Fibroblast of gingiva (primary cell): ENCODE measurements around the gene CREBZF.
A peak's percentile ranks its signal among the peaks of the same experiment; 100 is the strongest.

Experiments
- DNase-seq: peaks from one replicate; pipeline ENCODE4 v3.0.0-alpha.2; 2011; ENCODE audit warnings: low read depth

CREBZF gene

GRCh38 chr11:85664615-85665481 is at the start of gene CREBZF:
Gene CREBZF, minus strand, starts transcription at chr11:85665129. Its CDS starts 254 bp downstream, at chr11:85664875.
- peak; percentile 95 for DNase-seq

DNA sequence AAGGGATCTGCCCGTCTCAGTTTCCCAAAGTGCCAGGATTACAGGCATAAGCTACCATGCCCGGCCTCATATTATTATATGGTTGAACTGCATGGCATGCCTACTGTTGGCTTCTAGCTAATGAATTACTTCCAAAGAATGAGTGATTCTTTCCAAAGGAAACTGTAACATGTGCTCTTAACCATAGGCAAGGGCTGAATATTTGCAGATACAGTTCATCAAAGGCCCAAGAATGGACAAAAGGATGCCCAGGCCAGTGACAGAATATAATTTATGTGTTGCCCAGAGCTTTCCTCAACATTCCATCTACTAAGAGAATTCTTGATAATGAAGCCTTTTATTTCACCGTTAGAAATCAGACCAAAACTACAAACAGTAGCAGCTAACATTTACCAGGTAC is 48.0 kb upstream of the CREBZF start:
- peak; percentile 30 for DNase-seq

GRCh38 chr11:85710917-85711316 is 46.0 kb upstream of the CREBZF start:
- no peak for DNase-seq

DNA sequence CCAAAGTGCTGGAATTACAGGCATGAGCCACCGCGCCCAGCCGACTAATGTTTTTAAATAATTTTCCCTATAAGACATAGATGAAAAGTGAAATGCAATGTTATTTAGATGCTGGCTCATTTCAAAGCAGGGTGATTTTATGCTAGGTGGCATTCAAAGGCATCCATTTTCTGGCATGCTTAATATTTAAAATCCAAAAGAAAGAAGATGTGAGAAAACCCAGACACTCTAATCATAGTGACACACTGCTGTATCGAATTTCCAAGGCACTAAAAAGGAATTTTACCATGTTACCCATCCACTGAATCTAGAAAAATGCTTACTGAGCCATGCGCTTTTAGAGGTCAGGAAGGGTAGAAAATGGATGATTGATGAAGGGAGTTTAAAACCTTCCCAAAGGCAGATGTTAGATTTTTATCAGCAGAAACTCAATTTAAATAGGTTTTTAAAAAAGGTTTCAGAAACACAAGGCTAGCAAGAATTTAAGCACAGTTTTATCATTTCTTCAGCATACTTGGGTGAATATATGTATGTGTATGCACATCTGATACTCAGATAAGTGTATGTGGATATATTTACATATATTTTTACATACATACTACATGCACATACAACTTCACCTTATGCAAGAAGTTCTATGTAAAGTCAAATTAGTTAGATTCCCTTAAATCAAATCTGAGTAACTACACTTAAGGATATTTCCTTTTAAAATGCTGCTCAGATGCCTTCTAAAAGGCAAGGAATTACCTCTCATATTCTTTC is 45.2 kb upstream of the CREBZF start:
- DNase-seq, result no peak

DNA sequence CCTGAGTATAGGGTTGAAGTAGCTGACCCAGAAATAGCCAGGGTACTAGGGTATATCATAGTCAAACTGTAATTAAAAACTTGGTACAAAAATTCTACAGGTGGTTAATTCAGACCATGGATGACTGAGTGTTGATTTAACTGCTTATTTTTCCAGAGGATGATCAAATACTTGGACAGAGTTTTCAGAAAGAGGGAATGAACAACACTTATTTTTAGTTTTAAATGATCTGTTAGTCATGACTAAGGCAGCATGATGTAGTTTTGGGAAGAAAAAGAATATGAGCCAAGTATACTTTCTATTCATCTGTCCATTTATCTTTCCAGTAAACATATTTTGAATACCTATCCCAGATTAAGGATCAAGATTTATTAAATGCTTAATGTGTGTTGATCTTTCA is 40.9 kb upstream of the CREBZF start:
- DNase-seq, result no peak

GRCh38 chr11:85704967-85705366 is 40.0 kb upstream of the CREBZF start:
- no peak for DNase-seq

DNA sequence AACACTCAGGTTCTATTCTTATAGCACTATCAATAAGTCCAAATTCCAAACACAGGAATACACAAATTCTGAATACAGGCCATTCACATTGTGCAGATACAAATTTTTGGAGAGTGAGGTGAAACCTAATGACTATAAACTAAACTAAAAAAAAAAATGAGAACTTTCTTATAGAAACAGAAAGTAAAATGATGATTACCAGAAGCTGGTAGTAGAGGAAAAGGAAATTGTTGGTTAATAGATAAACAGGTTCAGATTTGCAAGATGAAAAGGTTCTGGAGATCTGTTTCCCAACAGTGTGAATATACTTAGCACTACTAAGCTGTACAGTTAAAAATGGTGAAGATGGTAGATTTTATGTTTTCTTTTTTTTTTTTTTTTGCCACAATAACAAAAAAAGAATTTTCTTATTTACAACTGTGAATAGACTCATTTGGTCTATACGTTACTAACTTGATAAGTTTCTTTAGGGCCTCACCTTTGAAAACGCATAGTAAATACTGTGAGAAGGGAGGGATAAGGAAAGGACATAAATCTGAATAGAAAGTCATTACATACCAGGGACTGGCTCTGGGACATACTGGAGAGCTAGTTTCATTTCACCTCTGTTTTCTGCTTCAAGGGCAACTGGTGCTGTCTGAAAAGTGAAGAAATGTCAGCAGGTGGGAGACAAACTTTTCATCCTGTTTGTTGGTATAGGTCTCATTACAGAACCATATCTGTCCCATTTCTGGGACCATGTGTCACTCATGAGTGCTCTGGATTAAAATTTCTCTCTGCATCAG is 35.2 kb upstream of the CREBZF start:
- no peak for DNase-seq

DNA sequence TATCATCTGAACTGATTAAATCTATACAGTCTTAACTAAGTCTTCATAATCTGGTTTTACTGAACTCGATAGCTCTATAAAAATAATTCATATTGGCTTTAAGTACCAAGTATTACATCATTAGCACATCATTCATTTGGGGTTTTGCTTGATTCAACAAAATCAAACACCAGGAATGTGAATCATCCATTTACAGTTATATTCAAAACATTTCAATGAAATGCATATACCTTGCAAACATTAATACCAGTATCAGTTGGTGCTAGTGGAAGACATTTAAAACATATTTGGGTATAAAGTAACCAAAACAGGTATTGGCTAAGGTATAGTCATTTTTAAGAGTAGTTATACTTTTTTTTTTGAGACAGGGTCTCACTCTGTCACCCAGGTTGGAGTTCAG is 33.3 kb upstream of the CREBZF start:
- no peak for DNase-seq

- DNase-seq, result no peak
Observed at GRCh38 chr11:85697747-85698146, 32.8 kb upstream of the CREBZF start.

DNA sequence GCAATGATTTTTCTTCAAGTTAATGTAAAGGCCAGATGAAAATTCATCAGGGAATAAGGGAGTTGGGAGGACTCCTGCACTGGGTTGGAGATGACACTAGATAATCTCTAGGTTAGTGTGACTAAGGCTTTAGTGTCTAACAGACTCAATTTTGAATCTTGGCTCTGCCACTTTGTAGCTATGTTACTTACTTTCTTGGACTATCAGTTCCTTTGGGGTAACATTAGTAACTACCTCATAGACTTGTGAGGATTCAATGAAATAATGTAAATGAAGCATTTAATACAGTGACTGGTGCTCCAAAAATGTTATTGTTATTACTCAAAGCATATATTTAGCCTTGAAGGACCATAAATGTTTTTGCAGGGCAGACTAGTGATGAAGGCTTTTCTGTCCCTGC is 30.6 kb upstream of the CREBZF start:
- DNase-seq, result no peak

DNA sequence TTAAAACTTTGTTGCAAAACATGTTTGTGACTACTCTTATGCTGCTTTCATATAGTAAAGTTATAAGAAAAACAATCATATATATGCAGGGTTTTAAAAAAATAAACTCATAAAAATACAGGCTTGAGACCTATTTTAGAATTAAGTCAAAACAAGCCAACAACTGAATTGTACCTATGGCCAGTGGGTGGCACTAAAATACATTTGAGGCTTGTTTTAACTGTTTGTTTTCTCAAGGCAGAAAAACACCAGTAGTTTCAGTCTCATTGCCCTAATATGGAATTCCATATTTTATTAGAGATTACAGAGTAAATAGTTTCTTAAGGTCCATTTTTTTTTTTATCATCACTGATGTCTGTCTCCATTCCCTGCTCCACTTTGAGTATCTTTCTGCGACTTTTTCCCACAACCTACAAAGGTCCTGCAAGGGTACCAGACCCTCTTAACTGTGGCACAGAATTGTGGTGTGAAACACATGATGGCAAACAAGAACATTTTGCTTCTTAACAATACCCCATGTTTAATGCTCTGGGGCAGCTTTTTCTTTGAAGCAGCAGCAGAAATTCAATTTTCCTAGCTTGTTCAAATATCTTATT is 29.6 kb upstream of the CREBZF start:
- peak; percentile 57 for DNase-seq

- DNase-seq, result peak; percentile 96
Observed at GRCh38 chr11:85685820-85686459, 21.0 kb upstream of the CREBZF start, which contains the start of gene CCDC89. Gene CCDC89, minus strand, starts transcription at chr11:85686195. Its CDS starts 65 bp downstream, at chr11:85686130.

DNA sequence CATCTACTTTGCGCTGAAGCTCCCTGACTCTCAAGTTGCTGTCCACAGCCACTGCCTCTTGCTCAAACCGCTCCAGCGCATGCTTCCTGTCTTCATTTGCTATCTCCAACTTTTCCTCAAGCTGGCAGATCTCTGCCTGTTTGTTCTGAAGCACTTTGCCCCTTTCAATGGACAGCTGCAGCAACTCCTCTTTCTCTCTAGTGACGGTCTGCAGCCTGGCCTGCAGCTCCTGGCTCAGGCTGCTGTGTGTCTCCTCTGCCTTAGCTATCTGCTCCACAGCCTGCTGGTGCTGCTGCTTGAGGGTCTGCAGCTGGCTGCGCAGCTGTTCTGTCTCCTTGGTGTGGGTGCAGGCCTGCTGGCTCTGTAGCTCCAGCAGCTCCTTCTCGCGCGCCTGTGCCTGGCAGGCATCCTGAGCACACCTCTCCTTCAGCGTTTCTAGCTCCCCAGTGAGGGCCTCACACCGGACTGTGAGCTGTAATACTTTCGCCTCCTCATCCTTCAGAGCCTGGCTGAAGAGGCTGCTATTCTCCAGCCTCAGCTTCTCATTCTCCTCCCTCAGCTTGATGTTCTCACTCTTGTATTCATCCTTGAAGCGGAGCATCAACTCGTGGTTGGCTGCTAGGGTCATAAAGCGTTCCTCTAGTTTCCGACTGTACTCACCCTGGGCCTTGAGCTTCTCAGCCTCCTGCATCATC is 20.3 kb upstream of the CREBZF start:
- no peak for DNase-seq

GRCh38 chr11:85682330-85683305 is 17.7 kb upstream of the CREBZF start:
- peak; percentile 41 for DNase-seq

GRCh38 chr11:85680897-85681296 is 16.0 kb upstream of the CREBZF start:
- DNase-seq, result no peak

GRCh38 chr11:85679576-85679975 is 14.6 kb upstream of the CREBZF start:
- no peak for DNase-seq

- no peak for DNase-seq
Observed at GRCh38 chr11:85673393-85673792, 8.5 kb upstream of the CREBZF start.

DNA sequence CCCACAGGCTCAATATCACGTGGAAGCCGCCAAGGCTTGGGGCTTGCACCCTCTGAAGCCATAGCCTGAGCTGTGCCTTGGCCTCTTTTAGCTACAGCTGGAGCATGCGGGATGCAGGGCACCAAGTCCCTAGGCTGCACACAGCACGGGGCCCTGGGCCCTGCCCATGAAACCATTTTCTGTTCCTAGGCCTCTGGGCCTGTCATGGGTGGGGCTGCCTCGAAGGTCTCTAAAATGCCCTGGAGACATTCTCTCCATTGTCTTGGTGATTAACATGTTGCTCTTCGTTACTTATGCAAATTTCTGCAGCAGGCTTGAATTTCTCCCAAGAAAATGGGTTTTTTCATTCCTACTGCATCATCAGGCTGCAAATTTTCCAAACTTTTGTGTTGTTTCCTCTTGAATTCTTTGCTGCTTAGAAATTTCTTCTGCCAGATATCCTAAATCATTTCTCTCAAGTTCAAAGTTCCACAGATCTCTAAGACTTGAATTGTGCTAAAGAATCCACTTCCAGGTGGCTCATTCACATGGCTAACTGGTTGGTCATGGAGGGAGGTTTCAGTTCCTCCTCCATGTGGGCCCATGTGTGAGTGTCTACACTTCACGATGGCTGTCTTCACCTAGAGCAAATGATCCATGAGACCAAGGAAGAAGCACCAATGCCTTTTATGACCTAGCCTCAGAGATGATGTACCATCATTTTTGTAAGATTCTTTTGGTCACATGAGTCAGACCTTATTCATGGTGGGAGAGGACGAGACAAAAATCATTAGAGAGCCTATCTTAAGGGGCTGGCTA is 7.4 kb upstream of the CREBZF start:
- no peak for DNase-seq
